Right atrium auricular region (tissue), 2 donors: ENCODE measurements around the gene TNFRSF11A. TPM values are rescaled to one million over a fixed set of nuclear protein-coding genes. Genes with fewer than 3 reads are reported as not detected.

Experiments used
- DNase-seq: peaks from one replicate; pipeline ENCODE4 v3.0.0-alpha.2; 2019; ENCODE audit warnings: low spot score
- H3K27ac ChIP-seq, 2 donors: fragments of 200-600 bp; sonication (generic); 1 replicate in 1 of 2; 2 replicates in 1 of 2; pipeline ENCODE4 v1.5.1; 2016 to 2019
- H3K27me3 ChIP-seq, 2 donors: fragments of 200-600 bp; sonication (generic); one replicate each; pipeline versions ENCODE4 v1.5.1 to v1.6.0; 2017 to 2019
- H3K36me3 ChIP-seq: fragments of 200-600 bp; sonication (generic); one replicate; pipeline ENCODE4 v1.5.1; 2016
- H3K4me1 ChIP-seq, 2 donors: fragments of 200-600 bp; sonication (generic); one replicate each; pipeline versions ENCODE4 v1.5.1 to v1.6.0; 2017 to 2019
- H3K4me3 ChIP-seq, 2 donors: fragments of 200-600 bp; sonication (generic); 1 replicate in 1 of 2; 2 replicates in 1 of 2; pipeline ENCODE4 v1.5.1; 2017 to 2019; ENCODE audit warnings: mild to moderate bottlenecking in 1 of 2, moderate library complexity in 1 of 2
- H3K9me3 ChIP-seq, 2 donors: fragments of 200-600 bp; sonication (generic); one replicate each; pipeline ENCODE4 v1.5.1; 2019
- CTCF ChIP-seq, 2 donors: fragments of 200-600 bp; sonication (generic); IDR thresholded peaks; one replicate each; pipeline ENCODE4 v1.5.1; 2019; ENCODE audit warnings: antibody characterized with exemption in 2 of 2
- total RNA-seq, 2 donors: library from RNA; depleted of rRNA; stranded (reverse); fragments of >200 nt; gene quantifications; one replicate each; pipeline ENCODE4 v1.1.0, GENCODE V29; 2016

Gene TNFRSF11A
- total RNA-seq, 2 donors from 2014 or later: 0.56 to 1.8 TPM

DNA sequence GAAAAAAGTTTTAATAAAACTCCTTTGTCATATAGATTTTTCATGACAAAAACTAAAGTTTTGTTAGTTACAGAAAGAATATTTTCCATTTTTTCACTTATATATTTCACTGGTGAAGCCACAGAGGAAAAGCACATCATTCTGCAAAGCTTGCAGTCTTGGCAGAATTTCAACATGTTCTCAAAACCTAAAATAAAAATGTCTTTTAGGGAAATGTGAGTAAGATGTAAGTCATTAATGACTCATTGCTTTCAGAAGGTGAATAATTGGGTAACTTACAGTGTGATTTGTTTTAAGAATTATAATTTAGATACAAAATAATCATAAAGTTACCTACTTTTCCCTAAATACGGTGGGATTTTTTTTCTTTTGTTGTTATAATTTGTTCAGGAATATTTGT is 43.4 kb upstream of the TNFRSF11A start:
- Histone ChIP-seq H3K36me3 (peaks cover 9% of the 10 kb centered on the region), H3K27ac (no peak overlapping the region), H3K27me3 (no peaks in the 10 kb centered on the region), H3K4me1 (peaks cover 0 to 14% of the 10 kb centered on the region in 2 donors), H3K9me3 (no peaks in the 10 kb centered on the region), H3K4me3 (no peak overlapping the region)
- TF ChIP-seq CTCF (IDR thresholded peaks at IDR 0.05): no peak
- DNase-seq: no peak

DNA sequence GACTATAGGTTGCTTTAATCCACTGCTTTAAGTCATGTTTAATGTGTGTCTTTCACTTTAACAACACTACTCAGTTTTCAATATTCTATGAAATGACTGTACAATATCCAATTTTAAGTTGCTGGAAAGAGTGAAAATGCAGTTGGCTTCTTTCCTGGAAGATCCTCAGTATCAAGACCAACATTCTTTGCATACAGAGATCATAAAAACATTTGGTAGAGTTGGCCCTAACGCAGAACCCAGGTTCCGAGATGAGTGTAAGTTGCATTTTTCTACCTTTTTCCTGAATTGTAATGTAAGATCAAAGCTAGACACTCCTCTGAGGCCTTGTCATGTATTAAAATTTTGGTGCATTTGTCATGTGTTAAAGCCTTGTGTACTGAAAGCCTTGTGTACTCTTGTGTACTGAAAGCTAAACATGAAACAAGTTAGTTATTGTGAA is 42.9 kb upstream of the TNFRSF11A start:
- H3K4me3 ChIP-seq: no peak overlapping the region
- DNase-seq: no peak
- H3K27me3 ChIP-seq: no peaks in the 10 kb centered on the region
- H3K4me1 ChIP-seq: peaks cover 0 to 14% of the 10 kb centered on the region in 2 donors
- H3K9me3 ChIP-seq: no peaks in the 10 kb centered on the region
- peaks cover 9% of the 10 kb centered on the region for H3K36me3 ChIP-seq
- no peak for TF ChIP-seq CTCF (IDR thresholded peaks at IDR 0.05)
- H3K27ac ChIP-seq: no peak overlapping the region

- Histone ChIP-seq H3K27me3 (no peaks in the 10 kb centered on the region), H3K4me1 (peaks cover 0 to 14% of the 10 kb centered on the region in 2 donors), H3K27ac (no peak overlapping the region), H3K9me3 (no peaks in the 10 kb centered on the region), H3K36me3 (peaks cover 12% of the 10 kb centered on the region), H3K4me3 (no peak overlapping the region)
- no peak for TF ChIP-seq CTCF (IDR thresholded peaks at IDR 0.05)
- no peak for DNase-seq
Measured at GRCh38 chr18:62284637-62285036, 40.5 kb upstream of the TNFRSF11A start.

DNA sequence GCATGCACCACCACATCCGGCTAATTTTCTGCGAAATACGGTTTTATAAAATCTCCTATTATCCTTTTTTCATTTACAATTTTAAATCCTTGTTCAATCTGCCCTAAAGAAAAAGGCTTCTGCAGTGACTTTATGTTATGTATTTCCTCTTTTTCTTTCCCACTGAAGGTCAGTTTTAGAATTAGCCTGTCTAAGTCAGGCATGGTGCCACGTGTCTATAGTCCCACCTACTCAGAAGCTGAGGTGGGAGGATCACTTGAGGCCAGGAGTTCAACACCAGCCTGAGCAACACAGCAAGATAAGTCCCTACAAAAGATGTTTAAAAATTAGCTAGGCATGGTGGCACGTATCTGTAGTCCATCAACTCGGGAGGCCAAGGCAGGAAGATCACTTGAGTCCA is 39.8 kb upstream of the TNFRSF11A start:
- no peak for TF ChIP-seq CTCF (IDR thresholded peaks at IDR 0.05)
- Histone ChIP-seq H3K9me3 (no peaks in the 10 kb centered on the region), H3K4me1 (peaks cover 0 to 14% of the 10 kb centered on the region in 2 donors), H3K36me3 (peaks cover 12% of the 10 kb centered on the region), H3K4me3 (no peak overlapping the region), H3K27ac (no peak overlapping the region), H3K27me3 (no peaks in the 10 kb centered on the region)
- no peak for DNase-seq

- H3K27me3 ChIP-seq: no peaks in the 10 kb centered on the region
- no peak overlapping the region for H3K4me3 ChIP-seq
- no peak overlapping the region for H3K27ac ChIP-seq
- H3K9me3 ChIP-seq: no peaks in the 10 kb centered on the region
- no peak for TF ChIP-seq CTCF (IDR thresholded peaks at IDR 0.05)
- DNase-seq: no peak
- H3K4me1 ChIP-seq: no peaks in the 10 kb centered on the region
- peaks cover 13% of the 10 kb centered on the region for H3K36me3 ChIP-seq
Measured at GRCh38 chr18:62287781-62288664, 37.1 kb upstream of the TNFRSF11A start.
